ENCODE measurements around the gene GRIP2.

Gene GRIP2

GRCh38 chr3:14538451-14539088 is 1.6 kb downstream of the GRIP2 start:
- no peak for DNase-seq

GRCh38 chr3:14537590-14538450 is 2.3 kb downstream of the GRIP2 start:
- DNase-seq = no peak

GRCh38 chr3:14536837-14537589 is 3.1 kb downstream of the GRIP2 start:
- DNase-seq = no peak

DNA sequence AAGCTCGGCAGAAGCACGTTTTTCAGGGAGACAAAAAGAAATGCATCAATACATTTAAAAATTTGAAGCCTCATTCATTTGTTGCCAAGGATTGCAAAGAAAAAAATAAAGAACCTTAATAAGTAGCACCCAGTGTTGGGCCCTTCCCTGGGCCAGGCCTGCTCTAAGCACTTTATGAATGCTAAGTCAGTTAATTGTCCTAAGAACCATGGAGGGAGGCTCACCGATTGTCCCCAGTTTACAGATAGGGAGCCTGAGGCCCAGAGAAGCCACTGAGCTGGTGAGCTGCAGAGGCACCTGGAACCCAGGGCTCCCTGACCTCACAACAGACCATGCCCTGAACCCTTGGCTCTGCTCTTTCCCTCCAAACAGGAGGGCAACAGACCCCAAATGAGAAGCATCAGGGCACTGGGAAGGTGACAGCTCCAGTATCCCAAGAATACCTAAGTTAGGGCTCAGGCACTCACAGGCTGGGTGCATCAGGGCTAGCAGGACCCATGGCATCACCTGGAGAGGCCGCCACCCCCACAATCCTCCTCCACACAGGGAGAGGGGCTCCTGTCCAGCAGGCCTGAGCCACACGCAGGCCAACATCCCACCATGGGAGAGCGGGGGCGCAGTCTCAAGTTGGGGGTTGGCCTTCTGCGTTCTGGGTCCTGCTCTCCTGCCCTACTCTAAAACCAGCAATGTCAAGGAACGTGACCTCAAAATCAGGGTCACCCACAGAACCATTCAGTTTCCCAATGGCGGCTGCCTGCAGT is 3.9 kb downstream of the GRIP2 start:
- DNase-seq = no peak

DNA sequence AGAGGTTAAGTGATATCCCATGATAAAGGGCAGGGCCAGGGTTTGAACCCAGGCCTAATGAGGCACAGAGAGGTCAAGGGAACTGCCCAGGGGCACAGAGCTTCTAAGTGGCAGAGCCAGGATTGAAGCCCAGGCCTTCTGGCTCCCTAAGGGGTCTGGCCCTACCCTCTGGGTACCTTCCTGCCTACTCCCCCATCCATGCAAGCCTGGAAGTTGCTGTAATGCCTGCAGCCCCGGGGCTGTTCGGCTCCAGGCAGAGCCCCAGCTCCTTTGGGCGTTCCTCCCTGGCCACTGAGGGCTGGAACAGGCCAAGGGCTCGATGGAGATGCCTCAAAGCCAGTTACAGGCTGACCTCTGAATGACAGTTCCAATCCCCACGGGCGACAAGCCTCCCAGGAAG is 4.5 kb downstream of the GRIP2 start:
- DNase-seq = no peak

GRCh38 chr3:14534516-14535191 is 5.5 kb downstream of the GRIP2 start:
- no peak for DNase-seq

GRCh38 chr3:14533457-14533958 is 6.6 kb downstream of the GRIP2 start:
- DNase-seq = no peak

DNA sequence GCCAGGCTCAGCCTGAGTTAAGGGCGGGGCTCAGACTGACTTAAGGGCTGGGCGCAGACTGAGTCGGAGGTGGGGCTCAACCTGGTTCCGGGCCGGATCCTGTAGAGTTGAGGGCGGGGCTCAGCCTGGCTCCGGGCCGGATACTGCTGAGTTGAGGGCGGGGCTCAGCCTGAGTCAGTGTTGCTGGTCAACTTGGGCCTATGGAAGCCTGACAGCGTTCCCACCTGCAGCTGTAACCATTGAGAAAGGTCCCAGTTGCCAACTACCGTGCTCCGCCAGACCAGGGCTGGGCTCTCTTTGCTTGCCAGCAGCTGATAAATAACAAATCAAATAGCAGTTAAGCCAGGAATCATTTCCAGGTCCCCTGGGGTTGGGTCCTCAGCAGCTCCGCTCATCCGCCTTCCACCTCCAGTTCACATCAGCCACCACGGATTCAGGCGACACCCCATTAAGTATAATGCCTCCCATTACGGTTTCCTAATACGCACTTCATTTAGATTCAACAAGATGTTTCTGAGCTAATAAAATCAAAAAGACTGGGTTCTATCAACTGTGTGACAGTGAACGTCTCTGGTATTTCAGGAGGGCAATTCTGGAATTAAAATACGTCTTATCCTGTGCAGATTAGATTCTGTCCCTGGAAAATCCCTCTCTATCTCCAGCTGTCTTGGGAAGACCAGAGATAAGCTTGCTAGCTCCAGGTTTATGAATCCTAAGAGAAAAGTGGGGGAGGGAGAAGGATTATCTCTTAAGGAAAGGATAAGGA is 7.3 kb downstream of the GRIP2 start:
- DNase-seq = no peak

- DNase-seq = no peak
Observed at GRCh38 chr3:14531856-14532395, 8.2 kb downstream of the GRIP2 start.

GRCh38 chr3:14528081-14528480 is 12.1 kb downstream of the GRIP2 start:
- DNase-seq = no peak

DNA sequence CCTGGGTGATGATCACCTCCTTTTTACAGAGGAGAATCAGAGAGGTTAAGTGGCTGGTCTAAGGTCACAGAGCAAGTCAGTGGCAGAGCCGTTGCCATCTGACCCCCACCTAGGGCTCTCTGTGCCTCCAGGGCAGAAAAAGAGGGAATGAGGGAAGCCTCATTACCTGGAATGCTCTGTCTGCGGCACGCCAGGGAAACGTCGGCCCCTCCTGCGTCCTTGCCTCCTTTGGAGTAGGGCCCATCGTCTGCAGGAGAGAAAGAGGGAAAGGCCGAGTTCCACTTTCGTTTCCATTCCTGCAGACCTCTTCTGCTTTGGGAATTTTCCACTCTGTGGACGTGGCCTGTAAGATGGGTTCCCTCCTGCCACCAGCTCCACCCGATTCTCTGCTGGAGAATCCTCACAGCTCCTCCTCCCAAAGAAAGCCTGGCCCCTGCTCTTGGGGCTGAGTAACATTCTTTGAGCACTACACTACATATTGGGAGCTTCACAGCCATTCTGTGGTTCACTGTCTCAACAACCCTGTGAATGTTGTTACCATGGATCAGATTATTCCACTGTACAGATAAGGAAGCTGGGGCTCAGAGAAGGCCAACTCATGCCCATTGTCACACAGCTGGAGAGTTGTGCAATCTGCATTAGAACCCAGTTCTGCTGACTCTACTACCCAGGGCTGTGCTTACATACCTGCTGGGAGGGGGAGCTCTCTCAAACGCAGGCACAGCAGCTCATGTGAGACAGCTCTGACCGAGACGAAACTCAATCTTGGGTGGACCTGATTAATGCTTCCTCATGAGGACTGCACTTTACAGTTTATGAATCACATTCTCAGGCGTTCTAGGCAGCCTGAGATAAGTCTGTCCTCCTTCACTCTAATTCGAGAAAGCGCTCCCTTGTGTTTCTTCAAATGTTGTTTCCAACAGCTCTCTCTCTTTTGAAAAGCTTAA is 14.2 kb downstream of the GRIP2 start:
- DNase-seq = no peak

DNA sequence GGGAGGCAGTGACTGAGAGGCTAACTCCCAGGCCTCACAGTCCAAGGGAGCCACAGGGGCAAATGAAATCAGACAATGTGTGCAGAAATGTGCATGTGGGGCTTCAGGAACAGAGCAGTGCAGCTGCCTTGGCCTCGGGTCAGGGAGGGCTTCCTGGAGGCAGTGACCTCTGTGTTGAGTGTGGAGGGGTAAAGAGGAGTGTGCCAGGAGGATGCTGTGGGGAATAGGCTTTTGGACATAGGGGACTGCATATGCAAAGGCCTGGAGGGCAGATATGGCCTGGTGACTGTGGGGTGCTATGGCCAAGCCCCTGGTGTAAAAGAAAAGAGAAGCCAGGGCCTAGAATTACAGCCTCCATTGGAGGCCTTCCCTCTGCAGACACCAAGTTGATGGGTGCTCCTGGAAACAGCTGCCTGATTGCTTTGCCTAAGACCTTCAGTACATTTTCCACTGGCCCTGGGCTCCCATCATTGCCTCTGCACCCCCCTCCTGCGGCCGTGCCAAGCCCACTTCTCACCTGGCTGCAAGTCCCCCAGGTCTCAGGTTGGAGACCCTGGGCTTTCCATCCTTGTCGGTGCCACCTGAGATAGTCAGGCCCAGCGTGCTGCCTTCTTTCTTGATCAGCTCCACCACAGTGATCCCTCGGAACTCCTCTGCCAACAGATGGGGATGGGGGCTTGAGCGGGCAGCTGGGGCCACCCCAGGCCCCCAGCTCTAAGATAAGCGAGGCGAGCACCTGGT is 15.1 kb downstream of the GRIP2 start:
- no peak for DNase-seq

DNA sequence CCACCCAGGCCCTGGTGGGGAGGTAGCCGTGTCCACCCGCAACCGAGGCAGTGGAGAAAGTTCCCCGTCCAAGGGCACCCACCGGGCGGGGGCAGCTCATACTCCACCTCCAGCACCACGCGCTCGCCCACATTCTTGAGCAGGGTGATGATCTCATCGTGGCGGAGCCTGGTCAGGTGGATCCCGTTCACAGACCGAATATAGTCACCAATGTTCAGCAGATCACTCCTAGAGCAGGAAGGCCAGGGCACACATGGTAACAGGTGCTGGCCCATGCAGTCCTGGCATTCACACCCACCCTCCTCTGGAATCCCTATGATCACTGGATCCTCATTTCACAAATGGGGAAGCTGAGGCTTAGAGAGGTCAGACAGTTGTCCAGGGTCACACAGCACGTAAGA is 15.8 kb downstream of the GRIP2 start:
- no peak for DNase-seq

DNA sequence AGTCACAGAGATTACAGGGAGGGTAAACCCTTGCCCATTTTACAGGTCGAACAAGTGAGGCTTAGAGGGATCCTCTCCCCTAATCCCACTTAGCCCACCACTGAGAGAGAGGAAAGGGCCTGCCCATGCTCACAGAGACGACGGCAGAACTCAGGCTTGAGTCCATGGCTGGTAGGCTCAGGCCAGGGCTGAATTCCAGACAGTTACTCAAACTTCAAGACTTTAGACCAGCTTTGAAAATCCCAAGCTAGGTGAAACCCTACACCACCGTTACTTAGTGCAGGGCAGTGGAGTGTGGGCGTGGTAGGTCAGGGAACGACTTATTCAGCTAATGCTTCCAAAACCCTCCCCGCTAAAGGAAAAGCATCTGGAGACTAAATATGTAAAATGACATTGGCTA is 16.4 kb downstream of the GRIP2 start:
- DNase-seq = no peak

DNA sequence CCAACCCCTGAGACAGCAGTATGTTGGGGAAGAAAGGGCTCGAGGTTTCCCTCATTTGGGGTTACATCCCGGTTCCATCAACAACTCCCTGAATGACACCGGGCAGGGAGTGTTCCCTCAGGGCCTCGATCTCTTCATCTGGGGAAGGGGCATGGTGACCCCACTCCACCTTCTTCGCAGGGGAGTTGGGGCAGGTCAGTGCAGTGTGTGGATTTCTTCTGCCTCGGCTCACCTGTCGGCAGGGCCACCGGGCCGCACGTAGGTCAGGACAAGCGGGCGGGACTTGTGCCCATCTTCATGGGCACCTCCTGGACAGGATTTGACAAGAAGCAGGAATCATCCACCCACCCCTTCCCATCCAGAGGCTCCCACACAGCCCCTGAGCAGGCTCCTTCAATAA is 17.4 kb downstream of the GRIP2 start:
- no peak for DNase-seq

- no peak for DNase-seq
Observed at GRCh38 chr3:14522129-14522691, 17.9 kb downstream of the GRIP2 start.

DNA sequence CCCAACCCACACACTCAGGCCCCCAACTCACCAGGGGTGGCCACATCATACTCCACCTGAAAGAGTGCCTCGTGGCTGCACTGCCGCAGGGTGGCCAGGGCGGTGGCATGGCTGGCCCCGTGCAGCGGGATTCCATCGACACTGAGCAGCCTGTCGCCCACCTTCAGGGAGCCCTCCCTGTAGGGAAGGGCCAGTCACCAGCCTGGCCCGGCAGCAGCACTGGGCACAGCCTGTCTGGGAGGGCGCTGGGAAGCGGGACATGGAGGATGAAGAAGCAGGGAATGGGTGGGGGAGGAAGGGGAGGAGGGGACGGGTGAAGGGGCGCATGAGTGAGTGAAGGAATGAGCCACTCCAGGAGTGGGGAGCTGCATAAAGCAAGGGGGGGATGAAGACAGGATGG is 18.5 kb downstream of the GRIP2 start:
- DNase-seq = no peak

DNA sequence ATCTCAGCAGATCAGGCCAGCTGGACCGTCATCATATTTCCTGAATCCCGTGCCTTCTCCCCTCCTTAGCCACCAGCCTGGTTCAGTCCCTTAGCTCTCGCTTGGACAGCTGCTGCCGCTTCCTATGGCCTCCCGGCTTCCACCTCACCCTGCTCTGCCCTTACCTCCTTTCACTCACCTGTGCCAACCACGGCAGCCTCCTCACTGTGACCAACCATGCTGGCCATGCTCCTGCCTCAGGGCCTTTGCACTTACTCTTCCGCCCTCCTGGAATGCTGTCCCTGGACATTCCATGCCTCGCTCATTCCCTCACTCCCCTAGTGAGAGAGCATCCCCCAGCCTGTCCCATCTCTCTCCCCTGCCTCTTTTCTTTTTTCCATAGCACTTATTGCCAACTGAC is 19.2 kb downstream of the GRIP2 start:
- no peak for DNase-seq

DNA sequence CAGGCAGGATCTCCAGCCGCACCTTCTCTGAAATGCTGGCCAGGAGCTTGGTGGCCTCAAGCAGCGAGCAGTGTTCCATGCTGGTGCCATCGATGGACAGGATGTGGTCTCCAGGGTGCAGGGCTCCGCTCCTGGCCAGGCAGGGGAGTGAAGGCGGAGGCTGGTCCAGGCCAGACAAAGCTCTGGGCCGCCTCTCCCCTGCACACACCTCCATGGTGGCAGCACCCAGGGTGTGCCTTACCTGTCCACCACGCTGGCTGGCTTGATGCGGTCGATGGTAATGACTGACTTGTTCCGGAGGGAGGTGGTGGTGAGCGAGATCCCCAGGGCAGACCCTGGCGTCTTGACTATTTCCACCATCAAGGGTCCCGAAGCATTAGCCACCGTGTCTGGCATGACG is 20.0 kb downstream of the GRIP2 start:
- DNase-seq = no peak

Data from NCI-H510A (cell line).